Aorta (tissue), 5 donors: ENCODE results near the gene APLN. TPM values are rescaled to one million over a fixed set of nuclear protein-coding genes. Genes with fewer than 3 reads are reported as not detected.

ENCODE experiments used
- ATAC-seq: fragments of 200-7000 bp; cut with Tn5 transposase; one replicate; pipeline ENCODE4 v1.9.1; 2022; ENCODE audit warnings: moderate library complexity; ENCODE audit not compliant: low FRiP score
- DNase-seq, 2 donors: peaks; one replicate each; pipeline ENCODE4 v3.0.0-alpha.2; 2020
- H3K27ac ChIP-seq, 2 donors: one replicate each; pipeline ENCODE4 v1.5.1; 2013; ENCODE audit warnings: low read length in 2 of 2, mild to moderate bottlenecking in 2 of 2, moderate library complexity in 2 of 2, control low read depth in 1 of 2, inconsistent platforms in 1 of 2, low read depth in 1 of 2
- H3K27me3 ChIP-seq, 2 donors: one replicate each; pipeline ENCODE4 v1.6.1; 2013; ENCODE audit warnings: control low read depth in 1 of 2, low read length in 1 of 2, mild to moderate bottlenecking in 1 of 2, moderate library complexity in 1 of 2; ENCODE audit not compliant: insufficient read depth in 2 of 2, control insufficient read depth in 1 of 2
- H3K36me3 ChIP-seq, 2 donors: one replicate each; pipeline ENCODE4 v1.6.1; 2013; ENCODE audit warnings: control low read depth in 1 of 2, low read length in 1 of 2, mild to moderate bottlenecking in 1 of 2; ENCODE audit not compliant: insufficient read depth in 2 of 2, control insufficient read depth in 1 of 2
- H3K4me1 ChIP-seq, 2 donors: one replicate each; pipeline ENCODE4 v1.6.1; 2013; ENCODE audit warnings: low read length in 2 of 2, control low read depth in 1 of 2, mild to moderate bottlenecking in 1 of 2, moderate library complexity in 1 of 2; ENCODE audit not compliant: insufficient read depth in 2 of 2, control insufficient read depth in 1 of 2
- H3K4me3 ChIP-seq, 2 donors: one replicate each; pipeline ENCODE4 v1.5.1; 2013; ENCODE audit warnings: low read length in 2 of 2, control low read depth in 1 of 2, mild to moderate bottlenecking in 1 of 2
- H3K9me3 ChIP-seq: one replicate; pipeline ENCODE4 v1.6.1; 2013; ENCODE audit warnings: mild to moderate bottlenecking, low read length; ENCODE audit not compliant: control insufficient read depth
- WGBS, 2 donors: extraction: QIAGEN DNeasy Blood & Tissue Kit; methylation state at CpG; one replicate each; pipeline ENCODE4 v1.1.7; 2013; 5-methylcytosine and 5-hydroxymethylcytosine counted together
- intact Hi-C, 2 donors: fragments of 100-400 bp; cut with DNase I; formaldehyde crosslinking; loops; one replicate each; pipeline versions ENCODE4 v1.14.2 to v1.15.0; 2022
- polyA plus RNA-seq, 2 donors: library from polyadenylated mRNA; stranded (reverse); fragments of 200-250 nt; gene quantifications; one replicate each; pipeline ENCODE4 v1.2.3, GENCODE V29; 2013
- total RNA-seq, 2 donors: library from RNA; stranded (reverse); fragmentation: NEBNext Ultra II Directional; extraction: Animal tissue kit (Norgen Biotek cat#: 25700); gene quantifications; one replicate each; pipeline ENCODE4 v1.2.1, GENCODE V29; 2021
- donor health status: healthy with polysubstance abuse.
- donor health status: Bipolar disorder and iron deficiency.
- donor health status: DM: no; HTN: no; CAD: no.
- donor health status: DM: no; HTN: no; CAD: no.
- donor health status: DM: yes; HTN: yes; CAD: no.

Gene APLN
- total and polyA plus RNA-seq, 4 donors, result 0.08 to 24.0 (median 6.6) TPM

DNA sequence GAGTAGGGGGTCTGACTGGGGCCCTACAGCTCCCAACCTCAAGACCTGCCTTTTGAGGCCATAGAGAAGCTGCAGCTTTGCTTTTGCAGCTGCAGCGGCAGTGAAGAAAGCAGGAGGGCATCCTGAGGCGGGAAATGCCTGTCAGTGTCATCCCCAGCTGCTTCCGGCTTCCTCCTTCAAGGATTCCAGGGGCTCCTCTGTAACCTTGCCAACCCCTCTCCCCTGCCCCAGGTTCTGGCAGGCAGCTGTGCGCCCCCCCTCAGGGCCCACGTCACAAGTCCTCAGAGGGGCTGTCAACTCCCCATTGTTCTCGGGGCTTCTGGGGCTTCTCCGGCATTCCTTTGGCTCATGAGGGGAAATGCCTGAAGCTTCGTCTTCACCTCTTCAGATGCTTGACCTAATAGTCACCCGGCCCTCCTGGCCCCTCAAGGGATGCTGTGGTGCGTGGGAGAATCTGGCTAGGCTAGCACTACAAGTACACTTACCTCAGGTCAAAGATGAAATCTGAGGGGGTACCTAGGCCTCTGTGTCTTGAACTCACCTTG is 31.9 kb downstream of the APLN start:
- H3K4me1 ChIP-seq, result no peaks in the 10 kb centered on the region
- intact Hi-C loops, result no loop called here
- no peak overlapping the region for H3K4me3 ChIP-seq
- H3K9me3 ChIP-seq, result no peaks in the 10 kb centered on the region
- WGBS, 2 donors, result 79 to 92% methylated on average over 10 of the region's 10 CpGs
- no peaks in the 10 kb centered on the region for H3K27me3 ChIP-seq
- no peaks in the 10 kb centered on the region for H3K36me3 ChIP-seq
- ATAC-seq (no peak), DNase-seq (no peak)
- no peak overlapping the region for H3K27ac ChIP-seq

DNA sequence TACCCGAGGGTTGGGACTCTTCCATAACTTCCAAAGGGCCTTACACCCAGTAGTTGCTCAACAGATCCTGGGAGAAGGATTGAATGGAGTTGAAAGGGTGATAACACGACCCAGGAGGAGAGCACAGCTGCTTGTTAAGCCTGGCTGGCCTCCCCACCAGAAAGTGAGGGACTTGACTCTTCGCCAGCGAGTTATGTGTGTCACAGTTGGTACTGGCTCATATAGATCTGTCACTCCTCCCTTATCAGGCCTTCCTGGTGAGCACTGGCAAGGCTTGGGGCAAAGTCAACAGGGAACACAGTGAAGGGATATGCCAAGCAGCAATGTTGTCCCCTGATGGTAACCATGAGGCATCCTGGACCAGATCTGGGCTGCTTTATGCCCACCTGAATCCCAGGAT is 35.8 kb downstream of the APLN start:
- Histone ChIP-seq H3K4me1 (no peaks in the 10 kb centered on the region), H3K4me3 (no peak overlapping the region), H3K36me3 (no peaks in the 10 kb centered on the region), H3K27ac (no peak overlapping the region), H3K27me3 (no peaks in the 10 kb centered on the region), H3K9me3 (no peaks in the 10 kb centered on the region)
- WGBS, 2 donors, result 62 to 76% methylated on average over 4 of the region's 4 CpGs
- DNase-seq (no peak), ATAC-seq (no peak)
- intact Hi-C loops, result no loop called here

DNA sequence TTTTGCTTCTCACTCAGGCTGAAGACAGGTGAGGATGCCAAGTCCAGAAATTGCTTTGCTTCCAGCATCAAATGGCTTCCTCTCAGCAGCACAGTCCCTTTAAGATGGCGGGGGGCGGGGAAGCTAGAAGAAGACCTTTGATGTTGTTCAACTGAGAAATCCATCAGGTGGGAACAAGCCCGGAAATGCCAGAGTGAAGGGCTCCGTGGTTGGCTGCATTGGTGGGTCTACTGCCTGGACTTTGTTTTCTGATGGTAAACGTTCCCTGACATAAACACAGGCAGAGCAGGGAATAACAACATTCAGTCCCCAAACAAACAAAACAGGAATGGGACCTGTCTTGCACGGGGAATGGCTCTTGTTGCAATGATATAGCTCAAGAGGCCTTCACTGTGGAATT is 37.3 kb downstream of the APLN start:
- H3K36me3 ChIP-seq, result no peaks in the 10 kb centered on the region
- DNase-seq (no peak), ATAC-seq (no peak)
- H3K9me3 ChIP-seq, result no peaks in the 10 kb centered on the region
- WGBS, 2 donors, result 61 to 81% methylated on average over 6 of the region's 6 CpGs
- H3K27me3 ChIP-seq, result no peaks in the 10 kb centered on the region
- H3K4me3 ChIP-seq, result no peak overlapping the region
- H3K4me1 ChIP-seq, result no peaks in the 10 kb centered on the region
- intact Hi-C loops, result no loop called here
- no peak overlapping the region for H3K27ac ChIP-seq

DNA sequence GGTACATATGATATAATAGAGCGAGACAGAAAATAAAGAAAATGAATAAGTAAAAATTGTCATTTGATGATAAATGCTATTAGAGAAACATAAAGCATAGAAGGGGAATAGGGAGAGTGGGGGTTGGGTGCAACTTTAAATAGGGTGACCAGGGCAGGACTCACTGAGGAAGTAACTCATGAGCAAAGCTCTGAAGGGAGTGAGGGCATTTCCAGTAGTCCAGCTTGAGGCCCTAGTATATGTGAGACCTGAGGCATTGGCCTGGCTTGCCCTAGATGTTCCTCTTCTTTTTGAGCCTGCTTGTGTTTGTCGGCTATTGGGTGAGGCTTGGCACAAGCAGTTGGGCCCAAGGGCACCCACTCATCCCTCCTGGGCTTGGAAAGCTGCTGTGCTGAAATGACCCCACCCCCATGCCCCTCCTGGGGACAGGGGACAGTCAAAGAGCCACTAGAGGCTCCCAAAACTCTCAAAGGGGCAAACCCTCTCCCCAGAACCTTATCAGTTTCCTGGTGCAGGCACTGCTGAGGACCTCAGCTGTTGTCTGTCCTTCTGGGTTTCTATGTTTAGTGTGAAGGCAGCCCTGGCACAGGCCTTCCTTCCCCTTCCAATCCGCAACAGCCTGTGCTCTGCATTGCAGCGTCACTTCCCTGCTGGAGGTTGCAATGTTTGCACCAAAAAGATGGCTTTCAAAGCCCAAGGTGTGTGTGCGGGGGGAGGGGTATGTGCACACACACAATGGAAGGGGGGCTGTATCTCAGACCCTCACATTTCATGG is 40.1 kb downstream of the APLN start:
- 72 to 96% methylated on average over 5 of the region's 5 CpGs for WGBS, 2 donors

DNA sequence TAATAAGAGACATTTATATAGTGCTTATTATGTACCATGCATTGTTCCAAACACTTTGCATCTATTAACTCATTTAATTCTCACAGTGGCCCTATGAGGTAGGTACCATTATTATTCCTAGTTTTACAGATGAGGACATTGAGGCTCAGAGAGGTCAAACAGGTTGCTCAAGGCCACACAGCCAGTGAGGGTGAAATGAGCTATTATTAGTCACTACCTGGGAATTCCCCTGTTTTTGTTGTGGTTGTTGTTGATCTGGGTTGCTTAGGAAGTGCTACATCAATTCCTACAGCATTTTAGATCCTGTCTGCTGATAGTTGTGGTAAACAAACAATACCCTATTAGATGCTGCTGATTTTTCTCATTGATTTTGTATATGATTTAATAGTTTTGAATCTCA is 41.2 kb downstream of the APLN start:
- no peak overlapping the region for H3K4me3 ChIP-seq
- DNase-seq (no peak), ATAC-seq (no peak)
- H3K27ac ChIP-seq, result no peak overlapping the region
- no peaks in the 10 kb centered on the region for H3K9me3 ChIP-seq
- no peaks in the 10 kb centered on the region for H3K4me1 ChIP-seq
- H3K36me3 ChIP-seq, result no peaks in the 10 kb centered on the region
- intact Hi-C loops, result no loop called here
- no peaks in the 10 kb centered on the region for H3K27me3 ChIP-seq

More for the DNA sequence above, 40.1 kb downstream of the APLN start:
- Histone ChIP-seq H3K27ac (no peak overlapping the region), H3K4me1 (no peaks in the 10 kb centered on the region), H3K4me3 (no peak overlapping the region), H3K27me3 (no peaks in the 10 kb centered on the region), H3K36me3 (no peaks in the 10 kb centered on the region), H3K9me3 (no peaks in the 10 kb centered on the region)
- intact Hi-C loops, result no loop called here
- DNase-seq, result no peak
- ATAC-seq, result no peak

DNA sequence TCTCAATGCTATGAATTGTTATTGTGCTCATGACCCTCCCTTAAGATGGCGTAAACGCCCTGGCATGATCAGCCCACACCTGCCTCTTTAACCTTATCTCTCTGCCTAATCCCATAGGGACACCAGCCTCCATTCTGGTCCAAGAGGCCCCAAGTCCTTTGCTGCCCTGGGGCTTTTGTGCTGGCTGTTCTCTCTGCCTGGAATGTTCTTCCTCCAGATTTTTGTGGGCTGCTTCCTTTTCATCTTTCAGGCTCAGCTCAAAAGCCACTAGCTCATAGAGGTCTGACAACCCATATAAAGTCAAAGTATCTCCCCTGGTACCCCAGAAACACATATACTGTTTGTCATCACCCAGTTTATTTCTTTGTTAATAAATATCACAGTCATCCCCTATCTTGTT is 42.4 kb downstream of the APLN start:
- H3K9me3 ChIP-seq, result no peaks in the 10 kb centered on the region
- no peaks in the 10 kb centered on the region for H3K36me3 ChIP-seq
- no peaks in the 10 kb centered on the region for H3K4me1 ChIP-seq
- H3K4me3 ChIP-seq, result no peak overlapping the region
- DNase-seq (no peak), ATAC-seq (no peak)
- intact Hi-C loops, result no loop called here
- H3K27me3 ChIP-seq, result no peaks in the 10 kb centered on the region
- H3K27ac ChIP-seq, result no peak overlapping the region
- WGBS, 2 donors, result 78 to 80% methylated on average over 2 of the region's 2 CpGs

DNA sequence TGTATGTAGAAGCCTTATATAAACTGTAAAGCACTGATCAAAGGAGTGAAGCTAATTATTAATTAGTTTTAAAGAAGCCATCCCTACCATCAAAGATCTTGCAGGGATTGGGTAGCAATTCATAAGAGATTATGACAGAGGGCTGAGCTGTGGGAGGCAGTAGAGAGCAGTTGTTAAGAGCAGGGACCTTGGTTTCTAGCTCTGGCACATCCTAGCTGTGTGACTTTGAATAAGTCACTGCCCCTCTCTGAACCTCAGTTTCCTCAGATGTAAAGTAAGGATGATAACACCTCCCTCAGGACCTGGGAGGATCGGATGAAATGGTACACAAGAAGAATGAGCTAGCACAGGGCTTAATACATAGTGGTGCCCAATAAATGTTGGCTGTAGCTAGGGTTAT is 45.4 kb downstream of the APLN start:
- Histone ChIP-seq H3K4me3 (no peak overlapping the region), H3K27me3 (no peaks in the 10 kb centered on the region), H3K4me1 (no peaks in the 10 kb centered on the region), H3K36me3 (no peaks in the 10 kb centered on the region), H3K27ac (no peak overlapping the region), H3K9me3 (no peaks in the 10 kb centered on the region)
- no peak for ATAC-seq
- no peak for DNase-seq
- intact Hi-C loops, result loop anchor here (10.0 kb wide), 2 partner anchors 115 to 585 kb away; no protein-coding TSS in a partner anchor
- WGBS, 2 donors, result 56 to 94% methylated on average over 1 of the region's 1 CpG

DNA sequence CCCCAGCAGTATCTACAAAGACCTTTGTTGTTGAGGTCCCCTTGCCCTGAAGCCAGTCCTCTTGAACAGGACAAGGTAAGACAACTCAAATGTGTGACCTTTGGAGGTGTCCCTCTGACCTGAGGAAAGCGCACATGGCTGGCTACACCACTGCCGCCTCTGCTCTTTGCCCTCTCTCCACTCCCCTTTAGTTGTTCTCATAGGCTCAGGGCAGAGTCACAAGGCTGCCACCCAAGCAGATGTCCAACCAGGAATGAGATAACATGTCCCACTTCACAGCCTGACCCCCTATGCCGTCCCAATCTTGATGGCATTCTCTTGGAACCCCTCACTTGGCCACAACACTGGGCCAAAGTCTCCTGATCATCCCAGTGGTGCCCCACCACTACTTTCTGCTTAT is 46.3 kb downstream of the APLN start:
- H3K27me3 ChIP-seq, result no peaks in the 10 kb centered on the region
- 78 to 94% methylated on average over 3 of the region's 3 CpGs for WGBS, 2 donors
- H3K9me3 ChIP-seq, result no peaks in the 10 kb centered on the region
- intact Hi-C loops, result loop anchor here (10.0 kb wide), 2 partner anchors 116 to 586 kb away; no protein-coding TSS in a partner anchor
- H3K27ac ChIP-seq, result no peak overlapping the region
- ATAC-seq (no peak), DNase-seq (no peak)
- no peaks in the 10 kb centered on the region for H3K36me3 ChIP-seq
- H3K4me3 ChIP-seq, result no peak overlapping the region
- no peaks in the 10 kb centered on the region for H3K4me1 ChIP-seq

DNA sequence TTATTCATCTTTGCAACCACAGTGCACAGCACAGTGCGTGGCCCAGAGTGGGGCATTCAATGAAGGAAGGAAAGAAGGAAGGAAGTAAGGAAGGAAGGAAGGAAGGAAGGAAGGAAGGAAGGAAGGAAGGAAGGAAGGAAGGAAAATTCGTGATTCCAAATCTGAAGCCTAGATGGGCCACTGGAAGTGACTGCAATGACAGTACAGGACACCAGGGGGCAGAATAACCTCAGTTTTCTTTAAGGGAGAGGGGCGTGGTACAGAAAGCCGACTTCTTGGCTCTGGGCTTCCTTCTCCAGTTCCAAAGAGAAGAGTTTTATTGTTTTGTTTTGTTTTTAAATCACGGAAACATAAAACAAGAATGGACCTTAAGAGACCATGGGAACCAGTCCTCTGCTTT is 47.8 kb downstream of the APLN start:
- H3K36me3 ChIP-seq, result no peaks in the 10 kb centered on the region
- no peaks in the 10 kb centered on the region for H3K27me3 ChIP-seq
- no peak for DNase-seq
- no peak overlapping the region for H3K4me3 ChIP-seq
- WGBS, 2 donors, result 5 to 7% methylated on average over 5 of the region's 5 CpGs
- peak; percentile 71 for ATAC-seq
- no peak overlapping the region for H3K27ac ChIP-seq
- H3K9me3 ChIP-seq, result no peaks in the 10 kb centered on the region
- intact Hi-C loops, result loop anchor here (2.0 to 10.0 kb wide), 3 partner anchors 118 to 588 kb away; no protein-coding TSS in a partner anchor
- no peaks in the 10 kb centered on the region for H3K4me1 ChIP-seq
